ENCODE measurements around the gene EPHB1.

EPHB1 gene

GRCh38 chr3:134809427-134810051 lies 14.5 kb downstream of the EPHB1 start:
- no peak overlapping the region for H3K4me3 ChIP-seq (ENCODE audit: low read length)
- TF ChIP-seq ZNF274 (IDR thresholded peaks at IDR 0.05; ENCODE audit: low read depth, low read length) = no peak

- TF ChIP-seq ZNF274 (IDR thresholded peaks at IDR 0.05; ENCODE audit: low read depth, low read length) = no peak
- no peak overlapping the region for H3K4me3 ChIP-seq (ENCODE audit: low read length)
Measured at GRCh38 chr3:134810052-134810435, 15.0 kb downstream of the EPHB1 start.

DNA sequence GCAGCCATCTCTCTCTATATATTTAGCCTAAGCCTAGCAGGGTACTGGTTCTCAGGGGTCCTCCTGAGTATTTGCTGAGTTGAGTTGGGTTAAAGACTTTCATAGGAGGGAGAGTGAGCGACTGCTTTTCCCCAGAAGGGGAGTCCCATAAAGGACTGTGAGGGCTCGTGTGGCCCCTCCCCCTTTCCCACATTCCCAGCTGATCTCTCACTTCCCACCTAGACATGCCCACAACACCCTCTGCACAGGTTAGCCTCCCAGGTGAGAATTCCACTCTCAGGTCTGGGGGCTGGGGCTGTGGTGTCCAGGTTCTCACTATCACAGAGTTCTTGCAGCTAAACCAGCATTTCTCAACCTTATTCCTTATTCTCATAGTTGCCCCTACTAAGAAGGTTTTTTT lies 15.8 kb downstream of the EPHB1 start:
- H3K4me3 ChIP-seq (ENCODE audit: low read length) = no peak overlapping the region
- TF ChIP-seq ZNF274 (IDR thresholded peaks at IDR 0.05; ENCODE audit: low read depth, low read length) = no peak

DNA sequence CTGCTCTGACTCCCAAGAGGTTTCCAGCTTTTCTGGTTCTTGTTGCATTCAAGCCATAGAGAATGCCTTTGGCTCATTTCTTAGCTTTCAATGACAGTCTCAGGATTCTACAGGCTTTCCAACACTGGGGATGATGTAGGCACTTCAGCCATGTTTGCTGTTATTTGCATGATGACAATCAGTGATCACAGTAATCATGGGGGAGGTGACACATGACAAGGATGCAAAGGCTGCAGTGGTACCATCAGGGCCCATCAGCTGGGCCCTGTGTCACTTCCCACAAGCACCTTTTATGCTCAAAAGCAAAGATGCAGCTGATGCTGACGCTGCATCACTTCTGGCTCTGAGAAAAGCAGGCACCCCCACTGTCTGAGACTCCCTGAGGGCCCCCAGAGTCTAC lies 18.6 kb downstream of the EPHB1 start:
- TF ChIP-seq ZNF274 (IDR thresholded peaks at IDR 0.05; ENCODE audit: low read depth, low read length) = no peak
- H3K4me3 ChIP-seq (ENCODE audit: low read length) = no peak overlapping the region

DNA sequence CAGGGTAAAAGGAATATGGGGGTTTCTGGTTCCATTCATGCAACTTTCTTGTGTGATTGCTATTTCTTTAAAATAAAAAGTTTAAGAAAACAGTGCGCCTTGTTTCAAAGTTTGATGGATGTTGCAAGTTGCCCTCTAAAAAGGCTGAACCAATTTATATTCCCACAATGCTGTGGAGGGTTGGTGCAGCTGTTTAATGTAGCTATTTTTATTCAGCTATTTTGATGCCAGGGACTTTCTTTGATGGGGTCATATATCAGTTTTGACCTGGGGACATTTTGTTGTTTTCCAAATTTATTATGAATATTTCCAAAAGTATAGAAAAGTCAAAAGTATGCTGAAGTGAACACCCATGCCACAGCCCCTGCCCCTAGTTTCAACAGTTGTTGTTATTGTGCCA lies 20.5 kb downstream of the EPHB1 start:
- H3K4me3 ChIP-seq (ENCODE audit: low read length) = no peak overlapping the region
- no peak for TF ChIP-seq ZNF274 (IDR thresholded peaks at IDR 0.05; ENCODE audit: low read depth, low read length)

DNA sequence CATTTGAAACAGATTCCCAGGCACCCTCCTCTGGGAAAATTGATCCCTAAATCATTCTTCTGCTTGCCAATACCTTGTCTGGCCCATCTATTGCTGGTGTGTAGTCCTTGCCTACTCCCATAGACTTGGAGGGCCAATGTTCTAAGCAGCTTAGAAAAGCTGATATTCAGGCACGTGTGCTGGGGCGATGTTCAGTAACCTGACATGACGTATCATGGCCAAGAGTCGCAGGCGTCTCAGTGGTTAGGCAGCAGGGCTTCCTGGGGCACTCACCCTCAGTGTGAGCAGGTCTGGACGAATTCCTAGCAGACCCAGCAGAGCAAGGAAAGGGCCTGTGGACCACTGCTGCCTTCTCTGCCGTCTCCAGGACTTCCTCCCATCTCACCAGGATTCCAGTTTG lies 21.6 kb downstream of the EPHB1 start:
- no peak overlapping the region for H3K4me3 ChIP-seq (ENCODE audit: low read length)
- no peak for TF ChIP-seq ZNF274 (IDR thresholded peaks at IDR 0.05; ENCODE audit: low read depth, low read length)

GRCh38 chr3:134817297-134817696 lies 22.2 kb downstream of the EPHB1 start:
- TF ChIP-seq ZNF274 (IDR thresholded peaks at IDR 0.05; ENCODE audit: low read depth, low read length) = no peak
- no peak overlapping the region for H3K4me3 ChIP-seq (ENCODE audit: low read length)

- H3K4me3 ChIP-seq (ENCODE audit: low read length) = no peak overlapping the region
- TF ChIP-seq ZNF274 (IDR thresholded peaks at IDR 0.05; ENCODE audit: low read depth, low read length) = no peak
Measured at GRCh38 chr3:134820994-134821393, 25.9 kb downstream of the EPHB1 start.

- no peak for TF ChIP-seq ZNF274 (IDR thresholded peaks at IDR 0.05; ENCODE audit: low read depth, low read length)
- no peak overlapping the region for H3K4me3 ChIP-seq (ENCODE audit: low read length)
Measured at GRCh38 chr3:134822090-134822489, 27.0 kb downstream of the EPHB1 start.

DNA sequence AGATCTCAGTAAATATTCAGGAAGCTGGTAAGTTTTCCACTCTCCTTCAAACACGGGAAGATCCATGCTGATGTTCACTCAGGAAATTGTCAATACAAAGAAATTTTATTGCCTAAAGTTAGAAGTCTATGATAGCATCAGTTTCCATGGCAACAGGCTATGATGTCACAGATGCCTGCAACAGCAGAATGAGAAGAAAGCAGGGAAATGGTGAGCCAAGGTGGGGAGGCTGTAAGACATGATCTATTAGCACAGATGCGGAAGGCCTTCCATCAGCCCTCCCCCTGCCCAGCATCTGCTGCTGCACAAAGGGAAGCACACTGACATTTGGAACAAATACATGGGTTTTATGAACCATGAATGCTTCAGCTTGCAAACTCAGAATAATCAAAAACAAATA lies 28.6 kb downstream of the EPHB1 start:
- H3K4me3 ChIP-seq (ENCODE audit: low read length) = no peak overlapping the region
- no peak for TF ChIP-seq ZNF274 (IDR thresholded peaks at IDR 0.05; ENCODE audit: low read depth, low read length)

- no peak overlapping the region for H3K4me3 ChIP-seq (ENCODE audit: low read length)
- TF ChIP-seq ZNF274 (IDR thresholded peaks at IDR 0.05; ENCODE audit: low read depth, low read length) = no peak
Measured at GRCh38 chr3:134824791-134825190, 29.7 kb downstream of the EPHB1 start.

DNA sequence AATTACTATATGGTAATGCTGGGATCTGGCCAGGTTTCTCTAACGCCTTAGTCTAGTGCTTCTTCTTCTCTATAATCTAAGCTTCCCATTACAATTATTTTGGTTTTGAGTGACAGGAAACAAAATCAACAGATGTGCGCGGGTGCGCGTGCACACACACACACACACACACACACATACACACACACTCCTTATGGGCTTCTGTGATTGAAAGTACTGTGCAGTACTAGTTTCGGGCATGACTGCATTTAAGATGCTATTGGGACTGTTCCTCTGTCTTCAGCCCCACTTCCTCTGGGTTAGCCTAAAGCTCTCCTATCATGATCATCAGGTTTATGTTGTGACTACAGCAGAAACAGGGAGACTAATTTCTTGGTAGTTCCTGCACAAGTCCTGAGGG lies 32.2 kb downstream of the EPHB1 start:
- TF ChIP-seq ZNF274 (IDR thresholded peaks at IDR 0.05; ENCODE audit: low read depth, low read length) = no peak
- H3K4me3 ChIP-seq (ENCODE audit: low read length) = no peak overlapping the region

DNA sequence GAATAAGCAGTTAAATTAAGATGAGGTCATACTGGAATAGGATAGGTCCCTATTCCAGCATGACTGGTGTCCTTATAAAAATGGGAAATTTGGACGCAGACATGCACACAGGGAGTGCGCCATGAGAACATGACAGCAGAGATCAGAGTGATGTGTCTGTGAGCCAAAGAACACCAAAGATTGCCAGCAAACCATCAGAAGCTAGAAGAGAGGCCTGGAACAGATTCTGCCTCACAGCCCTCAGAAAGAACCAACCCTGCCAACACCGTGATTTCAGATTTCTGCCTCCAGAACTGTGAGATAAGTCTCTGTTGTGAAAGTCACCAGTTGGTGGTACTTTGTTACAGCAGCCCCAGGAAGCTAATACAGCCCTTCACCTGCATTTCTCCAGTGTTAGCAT lies 34.7 kb downstream of the EPHB1 start:
- H3K4me3 ChIP-seq (ENCODE audit: low read length) = no peak overlapping the region
- no peak for TF ChIP-seq ZNF274 (IDR thresholded peaks at IDR 0.05; ENCODE audit: low read depth, low read length)

- TF ChIP-seq ZNF274 (IDR thresholded peaks at IDR 0.05; ENCODE audit: low read depth, low read length) = no peak
- no peak overlapping the region for H3K4me3 ChIP-seq (ENCODE audit: low read length)
Measured at GRCh38 chr3:134832585-134832984, 37.5 kb downstream of the EPHB1 start.

DNA sequence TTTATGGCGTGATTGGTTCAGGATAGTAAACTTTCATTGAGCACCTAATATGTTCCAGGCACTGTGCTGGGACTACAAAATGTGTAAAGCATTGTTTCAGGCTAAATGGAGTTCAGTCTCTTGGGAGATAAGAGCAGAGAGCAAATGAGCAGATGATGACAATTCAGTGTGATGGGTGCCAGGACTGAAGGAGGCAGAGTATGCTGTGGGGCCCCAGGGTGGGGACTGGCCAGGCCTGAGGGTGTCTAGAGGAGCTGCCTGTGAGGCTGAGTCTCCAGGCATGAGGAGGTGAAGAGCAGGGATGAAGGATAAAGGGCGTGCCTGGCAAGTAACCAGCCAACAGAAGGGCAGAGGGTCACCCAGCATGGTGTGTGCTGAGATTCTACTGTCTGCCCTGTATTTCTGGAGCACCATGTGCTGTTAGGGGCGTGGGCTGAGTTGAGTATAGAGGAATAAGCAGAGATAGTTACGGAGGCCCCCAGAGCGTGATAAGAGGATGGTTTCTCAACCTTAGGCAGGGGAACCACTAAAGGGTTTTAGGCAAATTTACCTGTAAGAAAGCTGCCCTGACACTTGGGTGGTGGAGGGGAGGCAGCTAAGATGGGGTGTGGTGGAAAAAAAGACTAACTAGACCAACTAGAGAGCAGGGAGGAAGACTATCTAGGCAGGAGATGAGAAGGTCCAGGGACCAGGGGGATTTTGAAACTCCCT lies 38.5 kb downstream of the EPHB1 start:
- no peak overlapping the region for H3K4me3 ChIP-seq (ENCODE audit: low read length)
- no peak for TF ChIP-seq ZNF274 (IDR thresholded peaks at IDR 0.05; ENCODE audit: low read depth, low read length)

GRCh38 chr3:134836921-134837320 lies 41.9 kb downstream of the EPHB1 start:
- no peak for TF ChIP-seq ZNF274 (IDR thresholded peaks at IDR 0.05; ENCODE audit: low read depth, low read length)
- H3K4me3 ChIP-seq (ENCODE audit: low read length) = no peak overlapping the region
